A549 (cell line): Measurements from ENCODE around the gene TNFAIP6. TPM values are rescaled to one million over a fixed set of nuclear protein-coding genes. Genes with fewer than 3 reads are reported as not detected.
A peak's percentile ranks its signal among the peaks of the same experiment; 100 is the strongest.

ENCODE experiments used
- ATAC-seq, 2 experiments: fragments of 200-7000 bp in 1 of 2; fragments of >200 bp in 1 of 2; cut with Nextera tagmentation in 1 of 2; cut with Tn5 transposase in 1 of 2; 3 replicates each; pipeline versions ENCODE4 v1.8.0 to v1.9.1; 2018 to 2020; ENCODE audit warnings: mild to moderate bottlenecking in 1 of 2, moderate library complexity in 1 of 2
- CTCF ChIA-PET: fragments of 300-600 bp; sonication (Branson Sonifier 250); formaldehyde crosslinking; extraction: SDS; loops from one replicate; lab custom pipeline; 2021; ENCODE audit warnings: antibody characterized with exemption, inconsistent platforms; lab: Yijun Ruan, JAX
- POLR2A ChIA-PET: fragments of 350-600 bp; formaldehyde crosslinking; extraction: SDS; loops from one replicate; lab custom pipeline; 2021; ENCODE audit warnings: antibody characterized with exemption, inconsistent platforms; lab: Yijun Ruan, JAX
- DNase-seq, 2 experiments: peaks; one replicate each; pipeline versions ENCODE4 v3.0.0 to v3.0.0-alpha.2; 2011 to 2016; ENCODE audit warnings: low read depth in 1 of 2, low spot score in 1 of 2
- FAIRE-seq: peaks from 2 replicates; lab custom pipeline; 2011; peaks lifted over from hg19 to GRCh38; lab: Jason Lieb, UNC
- H3K27ac ChIP-seq, 2 experiments: fragments of >200 bp; sonication (Bioruptor Twin); formaldehyde crosslinking; 3 replicates each; pipeline ENCODE4 v1.5.1; 2016 to 2017
- H3K4me1 ChIP-seq: fragments of >200 bp; sonication (Bioruptor Twin); formaldehyde crosslinking; 3 replicates; pipeline ENCODE4 v1.6.1; 2016
- H3K4me2 ChIP-seq: fragments of >200 bp; sonication (Bioruptor Twin); formaldehyde crosslinking; 3 replicates; pipeline ENCODE4 v1.6.1; 2016
- H3K4me3 ChIP-seq: fragments of >200 bp; sonication (Bioruptor Twin); formaldehyde crosslinking; 3 replicates; pipeline ENCODE4 v1.5.1; 2016
- H3K9me3 ChIP-seq: fragments of >200 bp; sonication (Bioruptor Twin); formaldehyde crosslinking; 3 replicates; pipeline ENCODE4 v1.6.1; 2016
- BHLHE40 ChIP-seq: IDR thresholded peaks from 2 replicates; pipeline ENCODE4 v1.6.1; 2012; ENCODE audit warnings: low read depth, low read length, inconsistent platforms
- CBX8 ChIP-seq: fragments of 200-600 bp; sonication (generic); IDR thresholded peaks from 2 replicates; pipeline ENCODE4 v1.6.1; 2016
- CHD2 ChIP-seq: fragments of 150-350 bp; IDR thresholded peaks from 2 replicates; pipeline ENCODE4 v1.6.1; 2014; ENCODE audit warnings: low read length; ENCODE audit not compliant: partially characterized antibody
- EHF ChIP-seq: fragments of 250-450 bp; sonication (Bioruptor Pico); IDR thresholded peaks from 2 replicates; pipeline ENCODE4 v1.5.0; 2020; ENCODE audit warnings: mild to moderate bottlenecking
- EHMT2 ChIP-seq: fragments of 200-600 bp; sonication (generic); IDR thresholded peaks from 2 replicates; pipeline ENCODE4 v1.6.1; 2016; ENCODE audit warnings: antibody characterized with exemption, low read depth, mild to moderate bottlenecking, moderate library complexity
- ESRRA ChIP-seq: fragments of 150-350 bp; IDR thresholded peaks from 2 replicates; pipeline ENCODE4 v1.6.1; 2014; ENCODE audit warnings: mild to moderate bottlenecking, low read length, borderline replicate concordance
- GATA3 ChIP-seq: IDR thresholded peaks from 2 replicates; pipeline ENCODE4 v1.6.1; 2012; ENCODE audit warnings: borderline replicate concordance
- HDAC2 ChIP-seq: fragments of 200-600 bp; sonication (generic); IDR thresholded peaks from 2 replicates; pipeline ENCODE4 v1.6.1; 2016
- MAFK ChIP-seq: fragments of 450-650 bp; IDR thresholded peaks from 2 replicates; pipeline ENCODE4 v1.6.1; 2014; ENCODE audit not compliant: partially characterized antibody
- NPAS2 ChIP-seq: fragments of 250-450 bp; sonication (Bioruptor Pico); IDR thresholded peaks from 2 replicates; pipeline ENCODE4 v1.8.0; 2022; ENCODE audit warnings: mild to moderate bottlenecking, moderate library complexity, borderline replicate concordance
- PHF8 ChIP-seq: fragments of 200-600 bp; sonication (generic); IDR thresholded peaks from 2 replicates; pipeline ENCODE4 v1.6.1; 2016; ENCODE audit warnings: low read depth, mild to moderate bottlenecking, antibody characterized with exemption, moderate library complexity, borderline replicate concordance
- POLR2A ChIP-seq: IDR thresholded peaks from 2 replicates; pipeline ENCODE4 v1.6.1; 2012; ENCODE audit warnings: mild to moderate bottlenecking, low read length
- RAD21 ChIP-seq, 2 experiments: fragments of >200 bp in 1 of 2; sonication (Bioruptor Twin) in 1 of 2; formaldehyde crosslinking in 1 of 2; IDR thresholded peaks in 1 of 2; conservative IDR thresholded peaks in 1 of 2; 2 replicates in 1 of 2; 3 replicates in 1 of 2; pipeline ENCODE4 v1.6.1; 2012 to 2018; ENCODE audit warnings: inconsistent platforms in 1 of 2
- ZSCAN20 ChIP-seq: fragments of 250-450 bp; sonication (Bioruptor Pico); IDR thresholded peaks from 2 replicates; pipeline ENCODE4 v1.8.0; 2022; ENCODE audit warnings: mild to moderate bottlenecking, moderate library complexity
- WGBS: methylation state at CpG from one replicate; pipeline ENCODE4 v1.1.6; 2017; ENCODE audit errors: missing lambda C conversion rate; 5-methylcytosine and 5-hydroxymethylcytosine counted together
- polyA plus RNA-seq, 4 experiments: library from polyadenylated mRNA; depleted of rRNA in 3 of 4; stranded (reverse); fragments of >200 nt; fragmentation: RNase III in 1 of 4; extraction: RNeasy Plus Mini Kit Qiagen cat#74134 plus additional on column Dnase treatment in 1 of 4; gene quantifications; 2 replicates in 3 of 4; 3 replicates in 1 of 4; pipeline ENCODE4 v1.2.3, GENCODE V29; 2011 to 2017
- TF ChIP-seq, protein P1 (sequence below): IDR thresholded peaks from 2 replicates; pipeline ENCODE4 v1.6.1; 2012
- TF ChIP-seq, protein P2 (sequence below): fragments of >200 bp; sonication (Bioruptor Twin); formaldehyde crosslinking; IDR thresholded peaks from 3 replicates; pipeline ENCODE4 v1.6.1; 2016
- TF ChIP-seq, protein P3 (sequence below): fragments of 250-450 bp; sonication (Bioruptor Pico); IDR thresholded peaks from 2 replicates; pipeline ENCODE4 v1.5.0; 2021; ENCODE audit warnings: mild to moderate bottlenecking, moderate library complexity, borderline replicate concordance
- TF ChIP-seq, protein P4 (sequence below): fragments of 200-600 bp; sonication (generic); IDR thresholded peaks from 2 replicates; pipeline ENCODE4 v1.6.1; 2016; ENCODE audit warnings: antibody characterized with exemption, mild to moderate bottlenecking, moderate library complexity

Gene TNFAIP6
- polyA plus RNA-seq, 2 of the 4 experiments (the other 2 are of a cell fraction): 3.3 to 4.5 TPM

DNA sequence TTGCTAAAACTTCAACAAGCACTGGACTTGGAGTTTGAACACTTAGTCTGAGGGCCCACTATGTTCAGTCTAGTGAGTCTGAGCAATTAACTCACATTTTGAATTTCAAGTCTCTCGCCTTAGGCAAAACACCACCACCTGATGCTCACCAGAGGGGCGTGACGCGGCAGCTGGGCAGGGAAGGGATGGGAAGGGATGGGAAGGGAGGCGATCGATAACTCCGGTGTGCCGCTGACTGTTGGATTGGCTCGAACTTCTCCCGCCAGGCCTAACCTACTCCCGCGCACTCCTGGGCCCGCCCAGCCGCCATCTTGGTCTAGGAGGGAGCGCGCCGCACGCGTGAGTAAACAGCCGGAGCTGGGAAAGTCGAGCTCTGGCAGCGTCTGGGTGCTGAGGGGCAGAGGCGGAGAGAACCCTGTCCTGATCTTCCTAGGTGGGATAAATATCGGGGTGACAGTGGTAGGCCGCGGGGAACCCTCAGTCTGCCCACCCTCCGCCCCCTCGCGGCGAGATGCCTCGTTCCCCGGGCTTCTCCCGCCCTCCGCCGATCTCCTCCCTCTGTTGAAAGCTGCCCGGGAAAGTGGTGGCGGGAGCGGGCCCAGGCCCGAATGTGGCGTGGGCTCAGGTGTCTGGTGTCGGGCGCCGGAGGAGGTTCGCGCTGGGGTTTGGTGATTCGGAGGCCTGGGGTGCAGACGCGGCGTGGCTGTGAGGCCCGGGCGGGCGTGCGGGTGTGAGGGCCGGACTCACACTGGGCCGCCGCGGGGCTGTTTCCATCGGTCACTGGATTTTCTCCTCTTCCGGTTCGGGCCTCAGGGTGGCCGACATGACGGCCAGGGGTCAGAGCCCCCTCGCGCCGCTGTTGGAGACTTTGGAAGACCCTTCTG, 52.5 kb downstream of the TNFAIP6 start, which contains the start of gene RIF1 (continued):
- TF ChIP-seq, protein P1, sequence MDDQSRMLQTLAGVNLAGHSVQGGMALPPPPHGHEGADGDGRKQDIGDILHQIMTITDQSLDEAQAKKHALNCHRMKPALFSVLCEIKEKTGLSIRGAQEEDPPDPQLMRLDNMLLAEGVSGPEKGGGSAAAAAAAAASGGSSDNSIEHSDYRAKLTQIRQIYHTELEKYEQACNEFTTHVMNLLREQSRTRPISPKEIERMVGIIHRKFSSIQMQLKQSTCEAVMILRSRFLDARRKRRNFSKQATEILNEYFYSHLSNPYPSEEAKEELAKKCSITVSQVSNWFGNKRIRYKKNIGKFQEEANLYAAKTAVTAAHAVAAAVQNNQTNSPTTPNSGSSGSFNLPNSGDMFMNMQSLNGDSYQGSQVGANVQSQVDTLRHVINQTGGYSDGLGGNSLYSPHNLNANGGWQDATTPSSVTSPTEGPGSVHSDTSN: peak; percentile 51; the same call in 1 of the 2 replicates
- TF ChIP-seq HDAC2 (peak; percentile 52; the same call in 1 of the 2 replicates), POLR2A (peak; percentile 57), BHLHE40 (0 out of 2 replicates have a peak, but pooled peaks have one; percentile 53), PHF8 (peak; percentile 87), RAD21 (conservative IDR thresholded peaks at IDR 0.05 in 1 of 2, IDR thresholded peaks at IDR 0.05 in 1 of 2) (peak in 1 of 2 experiments; percentile 24; a peak in 2 of 5 replicates)
- TF ChIP-seq, protein P2, sequence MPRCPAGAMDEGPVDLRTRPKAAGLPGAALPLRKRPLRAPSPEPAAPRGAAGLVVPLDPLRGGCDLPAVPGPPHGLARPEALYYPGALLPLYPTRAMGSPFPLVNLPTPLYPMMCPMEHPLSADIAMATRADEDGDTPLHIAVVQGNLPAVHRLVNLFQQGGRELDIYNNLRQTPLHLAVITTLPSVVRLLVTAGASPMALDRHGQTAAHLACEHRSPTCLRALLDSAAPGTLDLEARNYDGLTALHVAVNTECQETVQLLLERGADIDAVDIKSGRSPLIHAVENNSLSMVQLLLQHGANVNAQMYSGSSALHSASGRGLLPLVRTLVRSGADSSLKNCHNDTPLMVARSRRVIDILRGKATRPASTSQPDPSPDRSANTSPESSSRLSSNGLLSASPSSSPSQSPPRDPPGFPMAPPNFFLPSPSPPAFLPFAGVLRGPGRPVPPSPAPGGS: peak; percentile 67; the same call in 2 of the 3 replicates

DNA sequence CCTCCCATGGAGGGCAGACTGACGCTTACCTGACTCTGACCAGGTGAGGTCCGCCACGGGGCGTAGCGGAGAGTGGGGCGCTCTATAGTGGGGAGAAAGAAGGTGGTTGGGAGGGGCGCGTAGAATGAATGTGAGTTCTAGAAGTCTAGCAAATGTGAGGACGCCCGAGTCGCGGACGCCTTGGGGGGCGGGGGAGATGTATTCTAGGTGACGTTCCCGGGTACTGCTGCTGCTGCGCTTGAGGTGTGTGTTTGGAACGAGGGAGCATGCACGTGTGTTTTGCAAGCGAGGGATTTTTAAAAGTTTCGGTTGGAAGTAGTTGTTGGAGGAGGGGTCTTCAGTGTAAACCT, 53.1 kb downstream of the TNFAIP6 start:
- CTCF ChIA-PET: interaction anchor here (0.6 to 1.8 kb wide), 18 partner anchors 8 to 1814 kb away, joined by 3 to 10 read pairs (median 4); no protein-coding TSS in a partner anchor
- WGBS: 1% methylated on average over 19 of the region's 21 CpGs
- peak; percentile 40 to 48 for DNase-seq

DNA sequence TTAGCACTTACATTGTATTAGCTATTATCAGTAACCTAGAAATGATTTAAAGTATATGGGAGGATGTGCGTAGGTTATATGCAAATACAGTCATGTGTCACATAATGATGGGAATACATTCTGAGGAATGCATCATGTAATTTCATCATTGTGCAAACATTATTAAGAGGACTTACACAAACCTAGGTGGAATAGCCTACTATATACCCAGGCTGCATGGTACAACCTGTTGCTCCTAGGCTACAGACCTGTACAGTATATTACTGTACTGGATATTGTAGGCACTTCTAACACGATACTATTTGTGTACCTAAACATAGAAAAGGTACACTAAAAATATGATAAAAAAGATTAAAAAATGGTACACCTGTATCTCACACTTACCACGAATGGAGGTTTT, 60.3 kb downstream of the TNFAIP6 start:
- H3K27ac ChIP-seq: no peak overlapping the region
- TF ChIP-seq ZSCAN20: no peak
- TF ChIP-seq, protein P3, sequence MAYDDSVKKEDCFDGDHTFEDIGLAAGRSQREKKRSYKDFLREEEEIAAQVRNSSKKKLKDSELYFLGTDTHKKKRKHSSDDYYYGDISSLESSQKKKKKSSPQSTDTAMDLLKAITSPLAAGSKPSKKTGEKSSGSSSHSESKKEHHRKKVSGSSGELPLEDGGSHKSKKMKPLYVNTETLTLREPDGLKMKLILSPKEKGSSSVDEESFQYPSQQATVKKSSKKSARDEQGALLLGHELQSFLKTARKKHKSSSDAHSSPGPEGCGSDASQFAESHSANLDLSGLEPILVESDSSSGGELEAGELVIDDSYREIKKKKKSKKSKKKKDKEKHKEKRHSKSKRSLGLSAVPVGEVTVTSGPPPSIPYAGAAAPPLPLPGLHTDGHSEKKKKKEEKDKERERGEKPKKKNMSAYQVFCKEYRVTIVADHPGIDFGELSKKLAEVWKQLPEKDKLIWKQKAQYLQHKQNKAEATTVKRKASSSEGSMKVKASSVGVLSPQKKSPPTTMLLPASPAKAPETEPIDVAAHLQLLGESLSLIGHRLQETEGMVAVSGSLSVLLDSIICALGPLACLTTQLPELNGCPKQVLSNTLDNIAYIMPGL: no peak
- no peak for TF ChIP-seq NPAS2
- no peak for TF ChIP-seq MAFK
- TF ChIP-seq EHMT2: no peak
- TF ChIP-seq CBX8: no peak
- TF ChIP-seq ESRRA: no peak
- TF ChIP-seq, protein P4, sequence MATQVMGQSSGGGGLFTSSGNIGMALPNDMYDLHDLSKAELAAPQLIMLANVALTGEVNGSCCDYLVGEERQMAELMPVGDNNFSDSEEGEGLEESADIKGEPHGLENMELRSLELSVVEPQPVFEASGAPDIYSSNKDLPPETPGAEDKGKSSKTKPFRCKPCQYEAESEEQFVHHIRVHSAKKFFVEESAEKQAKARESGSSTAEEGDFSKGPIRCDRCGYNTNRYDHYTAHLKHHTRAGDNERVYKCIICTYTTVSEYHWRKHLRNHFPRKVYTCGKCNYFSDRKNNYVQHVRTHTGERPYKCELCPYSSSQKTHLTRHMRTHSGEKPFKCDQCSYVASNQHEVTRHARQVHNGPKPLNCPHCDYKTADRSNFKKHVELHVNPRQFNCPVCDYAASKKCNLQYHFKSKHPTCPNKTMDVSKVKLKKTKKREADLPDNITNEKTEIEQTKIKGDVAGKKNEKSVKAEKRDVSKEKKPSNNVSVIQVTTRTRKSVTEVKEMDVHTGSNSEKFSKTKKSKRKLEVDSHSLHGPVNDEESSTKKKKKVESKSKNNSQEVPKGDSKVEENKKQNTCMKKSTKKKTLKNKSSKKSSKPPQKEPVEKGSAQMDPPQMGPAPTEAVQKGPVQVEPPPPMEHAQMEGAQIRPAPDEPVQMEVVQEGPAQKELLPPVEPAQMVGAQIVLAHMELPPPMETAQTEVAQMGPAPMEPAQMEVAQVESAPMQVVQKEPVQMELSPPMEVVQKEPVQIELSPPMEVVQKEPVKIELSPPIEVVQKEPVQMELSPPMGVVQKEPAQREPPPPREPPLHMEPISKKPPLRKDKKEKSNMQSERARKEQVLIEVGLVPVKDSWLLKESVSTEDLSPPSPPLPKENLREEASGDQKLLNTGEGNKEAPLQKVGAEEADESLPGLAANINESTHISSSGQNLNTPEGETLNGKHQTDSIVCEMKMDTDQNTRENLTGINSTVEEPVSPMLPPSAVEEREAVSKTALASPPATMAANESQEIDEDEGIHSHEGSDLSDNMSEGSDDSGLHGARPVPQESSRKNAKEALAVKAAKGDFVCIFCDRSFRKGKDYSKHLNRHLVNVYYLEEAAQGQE: no peak
- TF ChIP-seq EHF: no peak
- no peak for TF ChIP-seq POLR2A
- TF ChIP-seq GATA3: no peak
- ChIA-PET CTCF (interaction anchor here (2.2 to 2.6 kb wide), 2 partner anchors 8 to 20 kb away, joined by 10 read pairs; partner anchors contain the start of gene RIF1), POLR2A (no interaction called here)
- H3K9me3 ChIP-seq: no peaks in the 10 kb centered on the region
- no peaks in the 10 kb centered on the region; the same call in 2 of the 3 replicates for H3K4me1 ChIP-seq
- DNase-seq (no peak), ATAC-seq (no peak; a peak in 2 of 6 replicates), FAIRE-seq (no peak)
- 95% methylated on average over 3 of the region's 3 CpGs for WGBS
- H3K4me2 ChIP-seq: no peak overlapping the region
- H3K4me3 ChIP-seq: no peak overlapping the region

More for the DNA sequence above, 53.1 kb downstream of the TNFAIP6 start:
- peak overlapping the region; percentile 58 for H3K4me3 ChIP-seq
- ATAC-seq (peak; percentile 52 to 56), FAIRE-seq (no peak)
- no peaks in the 10 kb centered on the region for H3K9me3 ChIP-seq
- no peak for TF ChIP-seq CHD2
- 0 out of 2 replicates have a peak, but pooled peaks have one; percentile 14 for TF ChIP-seq BHLHE40
- TF ChIP-seq ZSCAN20: no peak
- POLR2A ChIA-PET: interaction anchor here (0.6 to 1.6 kb wide), 6 partner anchors 15 to 149 kb away, joined by 6 to 27 read pairs (median 7); partner anchors contain the start of genes NMI and RBM43
- peak overlapping the region; percentile 94 for H3K4me2 ChIP-seq
- H3K4me1 ChIP-seq: peaks cover 8% of the 10 kb centered on the region
- H3K27ac ChIP-seq: peak overlapping the region; percentile 94 to 96
